GM20000 (cell line): ENCODE data around the gene SLC46A1.

ENCODE experiments used
- DNase-seq: peaks from one replicate; pipeline ENCODE4 v3.0.0; 2012; ENCODE audit warnings: low spot score
- TF ChIP-seq, protein P1 (sequence below): IDR thresholded peaks from 2 replicates; pipeline ENCODE4 v1.5.1; 2012; ENCODE audit warnings: mild to moderate bottlenecking, control low read depth; ENCODE audit errors: extremely low read depth, missing control alignments

Gene SLC46A1

GRCh38 chr17:28427371-28427770 lies 21.4 kb upstream of the SLC46A1 start:
- DNase-seq, result no peak
- TF ChIP-seq, protein P1, sequence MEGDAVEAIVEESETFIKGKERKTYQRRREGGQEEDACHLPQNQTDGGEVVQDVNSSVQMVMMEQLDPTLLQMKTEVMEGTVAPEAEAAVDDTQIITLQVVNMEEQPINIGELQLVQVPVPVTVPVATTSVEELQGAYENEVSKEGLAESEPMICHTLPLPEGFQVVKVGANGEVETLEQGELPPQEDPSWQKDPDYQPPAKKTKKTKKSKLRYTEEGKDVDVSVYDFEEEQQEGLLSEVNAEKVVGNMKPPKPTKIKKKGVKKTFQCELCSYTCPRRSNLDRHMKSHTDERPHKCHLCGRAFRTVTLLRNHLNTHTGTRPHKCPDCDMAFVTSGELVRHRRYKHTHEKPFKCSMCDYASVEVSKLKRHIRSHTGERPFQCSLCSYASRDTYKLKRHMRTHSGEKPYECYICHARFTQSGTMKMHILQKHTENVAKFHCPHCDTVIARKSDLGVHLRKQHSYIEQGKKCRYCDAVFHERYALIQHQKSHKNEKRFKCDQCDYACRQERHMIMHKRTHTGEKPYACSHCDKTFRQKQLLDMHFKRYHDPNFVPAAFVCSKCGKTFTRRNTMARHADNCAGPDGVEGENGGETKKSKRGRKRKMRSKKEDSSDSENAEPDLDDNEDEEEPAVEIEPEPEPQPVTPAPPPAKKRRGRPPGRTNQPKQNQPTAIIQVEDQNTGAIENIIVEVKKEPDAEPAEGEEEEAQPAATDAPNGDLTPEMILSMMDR, result no peak

DNA sequence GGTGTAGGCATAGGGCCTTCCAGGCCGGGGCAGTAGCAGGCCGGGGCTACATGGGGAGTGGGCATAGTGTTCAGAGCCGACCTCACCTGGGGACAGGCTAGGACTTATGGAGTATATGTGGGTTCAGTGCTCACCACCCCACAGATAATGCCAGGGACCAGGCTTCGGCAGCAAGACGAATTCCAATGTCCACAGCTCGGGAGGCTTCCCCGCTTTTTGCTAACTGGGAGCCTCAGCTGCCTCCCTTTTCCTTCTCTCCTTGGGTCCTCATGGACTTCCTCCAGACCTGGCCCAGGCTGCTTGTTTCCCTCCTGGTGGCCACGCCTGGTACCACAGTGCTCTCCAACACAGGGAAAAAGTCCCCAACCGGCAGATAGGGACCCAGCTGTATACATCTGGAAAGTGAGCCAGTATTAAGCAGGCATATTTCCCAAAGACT lies 20.1 kb upstream of the SLC46A1 start:
- TF ChIP-seq, protein P1, result no peak
- no peak for DNase-seq

DNA sequence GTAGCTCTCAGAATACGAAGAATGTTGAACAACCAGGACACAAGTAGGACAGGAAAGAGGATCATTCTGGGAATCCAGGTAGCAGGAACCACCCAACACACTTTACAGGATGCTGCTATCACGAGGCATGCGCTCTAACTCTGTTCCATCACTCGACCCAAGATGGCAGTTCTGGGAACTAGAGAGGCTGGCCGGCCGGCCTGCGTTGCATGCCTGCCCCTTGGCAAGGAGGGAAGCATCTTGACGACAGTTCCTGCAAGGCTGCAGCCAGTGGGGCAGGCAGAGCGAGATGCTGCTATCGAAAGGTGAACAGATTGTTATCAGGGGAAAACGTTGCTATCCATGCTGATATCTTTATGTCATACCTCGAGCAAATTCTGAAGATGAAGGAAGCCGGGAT lies 19.2 kb upstream of the SLC46A1 start:
- DNase-seq, result no peak
- TF ChIP-seq, protein P1, result no peak

- TF ChIP-seq, protein P1, result no peak
- DNase-seq, result no peak
These were observed 15.8 kb upstream of the SLC46A1 start for GRCh38 chr17:28421787-28422305.

DNA sequence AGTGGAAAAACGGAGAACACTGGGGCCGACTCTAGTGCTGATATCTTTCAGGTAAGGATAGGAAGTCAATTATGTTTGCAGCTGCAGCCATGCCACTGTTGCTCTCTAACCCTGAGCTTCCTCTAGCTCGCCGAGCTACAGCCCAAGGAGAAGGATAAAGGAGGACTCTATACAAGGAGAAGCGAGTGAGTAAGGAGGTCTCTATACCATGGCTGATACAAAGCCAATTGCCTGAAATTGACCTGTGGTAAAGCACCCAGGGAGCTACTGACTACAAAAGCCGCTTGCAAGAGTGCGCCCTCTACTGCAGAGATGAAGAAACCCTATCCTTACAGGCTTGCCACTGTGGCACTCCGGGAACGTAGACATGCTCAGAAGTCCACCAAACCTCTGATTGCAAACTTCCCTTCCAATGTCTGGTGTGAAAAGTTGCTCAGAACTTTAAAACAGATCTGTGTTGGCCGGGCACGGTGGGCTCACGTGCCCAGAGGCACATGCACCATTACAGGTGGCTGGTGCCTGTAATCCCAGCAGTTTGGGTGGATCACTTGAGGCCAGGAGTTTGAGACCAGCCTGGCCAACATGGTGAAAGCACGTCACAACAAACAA lies 10.8 kb upstream of the SLC46A1 start:
- TF ChIP-seq, protein P1, result peak; percentile 85
- peak; percentile 69 for DNase-seq

- DNase-seq, result no peak
- TF ChIP-seq, protein P1, result no peak
These were observed 9.9 kb upstream of the SLC46A1 start for GRCh38 chr17:28415886-28416285.

DNA sequence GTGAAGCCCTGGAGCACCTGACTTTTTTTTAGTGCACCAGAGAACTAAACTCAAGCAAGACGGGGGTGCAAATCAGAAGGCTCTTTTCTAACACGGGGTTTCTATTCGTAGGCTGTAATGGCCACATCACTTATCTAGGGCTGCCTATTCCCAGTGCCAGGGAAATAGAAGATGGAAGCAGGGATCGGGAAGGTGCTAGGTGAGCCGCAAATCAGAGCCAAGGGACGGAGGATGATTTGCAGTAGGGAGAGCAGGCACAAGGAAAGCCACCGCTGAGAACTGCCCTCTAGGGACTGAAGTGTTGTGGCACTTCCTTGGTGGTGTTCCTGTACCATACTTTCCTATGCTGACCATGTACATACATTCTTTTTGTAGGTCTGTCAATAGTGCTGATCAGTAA lies 7.8 kb upstream of the SLC46A1 start:
- TF ChIP-seq, protein P1, result no peak
- no peak for DNase-seq
